ENCODE measurements around the gene ABCC8. TPM values are rescaled to one million over a fixed set of nuclear protein-coding genes. Genes with fewer than 3 reads are reported as not detected.

ABCC8 gene
- total RNA-seq, 1 donor from 2014 or later, result 4.9 TPM

DNA sequence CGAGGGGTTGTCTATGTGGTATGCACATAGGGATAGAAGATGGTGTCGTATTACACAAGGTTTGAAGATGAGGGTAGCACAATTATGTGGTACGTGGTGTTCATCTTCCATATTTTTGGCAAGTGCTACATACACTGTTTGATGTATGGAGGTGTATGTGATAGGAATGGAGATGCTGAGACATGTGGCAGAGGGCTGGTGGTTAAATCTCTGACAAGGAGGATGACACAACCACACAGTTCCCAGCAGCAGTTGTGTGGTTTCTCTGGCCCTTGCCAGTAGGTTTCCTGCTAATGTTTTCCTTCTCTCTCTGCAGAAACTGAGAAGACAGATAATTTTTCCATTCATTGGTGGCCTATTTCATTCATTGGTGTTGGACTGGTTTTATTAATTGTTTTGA, 108.1 kb downstream of the ABCC8 start:
- Histone ChIP-seq H3K36me3 (peaks cover 7% of the 10 kb centered on the region), H3K27ac (no peak overlapping the region), H3K4me3 (no peak overlapping the region), H3K9me3 (peaks cover 49% of the 10 kb centered on the region), H3K4me1 (no peaks in the 10 kb centered on the region), H3K27me3 (ENCODE audit: low read depth) (no peaks in the 10 kb centered on the region)
- DNase-seq (no peak), ATAC-seq (no peak)
- TF ChIP-seq, protein P1, sequence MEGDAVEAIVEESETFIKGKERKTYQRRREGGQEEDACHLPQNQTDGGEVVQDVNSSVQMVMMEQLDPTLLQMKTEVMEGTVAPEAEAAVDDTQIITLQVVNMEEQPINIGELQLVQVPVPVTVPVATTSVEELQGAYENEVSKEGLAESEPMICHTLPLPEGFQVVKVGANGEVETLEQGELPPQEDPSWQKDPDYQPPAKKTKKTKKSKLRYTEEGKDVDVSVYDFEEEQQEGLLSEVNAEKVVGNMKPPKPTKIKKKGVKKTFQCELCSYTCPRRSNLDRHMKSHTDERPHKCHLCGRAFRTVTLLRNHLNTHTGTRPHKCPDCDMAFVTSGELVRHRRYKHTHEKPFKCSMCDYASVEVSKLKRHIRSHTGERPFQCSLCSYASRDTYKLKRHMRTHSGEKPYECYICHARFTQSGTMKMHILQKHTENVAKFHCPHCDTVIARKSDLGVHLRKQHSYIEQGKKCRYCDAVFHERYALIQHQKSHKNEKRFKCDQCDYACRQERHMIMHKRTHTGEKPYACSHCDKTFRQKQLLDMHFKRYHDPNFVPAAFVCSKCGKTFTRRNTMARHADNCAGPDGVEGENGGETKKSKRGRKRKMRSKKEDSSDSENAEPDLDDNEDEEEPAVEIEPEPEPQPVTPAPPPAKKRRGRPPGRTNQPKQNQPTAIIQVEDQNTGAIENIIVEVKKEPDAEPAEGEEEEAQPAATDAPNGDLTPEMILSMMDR (IDR thresholded peaks at IDR 0.05), result no peak
- intact Hi-C loops (cut with DNase I), result no loop called here

DNA sequence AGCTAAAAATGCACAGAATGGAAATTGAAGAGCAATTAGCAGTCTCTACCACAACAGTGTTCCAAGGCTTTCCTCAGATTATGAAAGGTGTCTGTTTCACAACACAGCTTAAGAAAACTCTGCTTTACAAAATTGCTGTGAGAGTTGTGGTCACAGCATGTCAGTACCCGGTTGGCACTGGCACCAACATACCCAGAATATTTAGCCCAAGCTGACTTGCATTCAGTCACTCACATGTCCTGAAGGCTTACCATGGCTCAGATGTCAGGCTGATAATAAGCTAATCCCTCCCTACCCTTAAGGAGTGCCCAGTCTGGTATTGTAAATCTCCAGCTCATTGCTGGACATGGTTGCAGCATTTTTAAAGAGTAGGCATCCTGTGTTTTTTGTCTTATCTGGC, 110.2 kb downstream of the ABCC8 start:
- ATAC-seq (no peak), DNase-seq (no peak)
- TF ChIP-seq, protein P1 (IDR thresholded peaks at IDR 0.05), result no peak
- intact Hi-C loops (cut with DNase I), result no loop called here
- Histone ChIP-seq H3K9me3 (peaks cover 29% of the 10 kb centered on the region), H3K4me1 (no peaks in the 10 kb centered on the region), H3K4me3 (no peak overlapping the region), H3K27me3 (ENCODE audit: low read depth) (no peaks in the 10 kb centered on the region), H3K27ac (no peak overlapping the region), H3K36me3 (peaks cover 7% of the 10 kb centered on the region)

DNA sequence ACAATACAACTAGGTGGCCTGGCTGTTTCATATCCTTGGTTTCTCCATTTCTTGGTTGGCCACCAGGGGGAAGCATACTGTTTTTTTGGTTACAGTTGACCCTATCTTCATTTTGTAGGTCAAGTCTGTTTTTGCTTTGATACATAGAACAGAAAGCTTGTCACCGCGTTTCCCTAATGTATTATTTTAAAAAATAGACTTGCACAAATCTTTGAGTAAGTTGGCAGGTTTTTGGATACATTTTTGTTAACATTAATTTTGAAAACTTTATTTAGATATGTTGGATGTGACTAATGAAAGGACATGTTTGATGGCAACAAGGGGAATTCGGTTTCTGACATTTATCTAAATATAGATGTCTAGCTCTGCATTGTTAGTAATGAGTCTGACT, 122.0 kb downstream of the ABCC8 start:
- no peaks in the 10 kb centered on the region for H3K9me3 ChIP-seq
- no peaks in the 10 kb centered on the region for H3K27me3 ChIP-seq (ENCODE audit: low read depth)
- H3K4me1 ChIP-seq, result peaks cover 17% of the 10 kb centered on the region
- TF ChIP-seq, protein P1 (IDR thresholded peaks at IDR 0.05), result peak; percentile 71
- ATAC-seq, result peak; percentile 57 to 70
- intact Hi-C loops (cut with DNase I), result no loop called here
- no peak for DNase-seq
- no peak overlapping the region for H3K27ac ChIP-seq
- H3K36me3 ChIP-seq, result no peaks in the 10 kb centered on the region
- no peak overlapping the region for H3K4me3 ChIP-seq

DNA sequence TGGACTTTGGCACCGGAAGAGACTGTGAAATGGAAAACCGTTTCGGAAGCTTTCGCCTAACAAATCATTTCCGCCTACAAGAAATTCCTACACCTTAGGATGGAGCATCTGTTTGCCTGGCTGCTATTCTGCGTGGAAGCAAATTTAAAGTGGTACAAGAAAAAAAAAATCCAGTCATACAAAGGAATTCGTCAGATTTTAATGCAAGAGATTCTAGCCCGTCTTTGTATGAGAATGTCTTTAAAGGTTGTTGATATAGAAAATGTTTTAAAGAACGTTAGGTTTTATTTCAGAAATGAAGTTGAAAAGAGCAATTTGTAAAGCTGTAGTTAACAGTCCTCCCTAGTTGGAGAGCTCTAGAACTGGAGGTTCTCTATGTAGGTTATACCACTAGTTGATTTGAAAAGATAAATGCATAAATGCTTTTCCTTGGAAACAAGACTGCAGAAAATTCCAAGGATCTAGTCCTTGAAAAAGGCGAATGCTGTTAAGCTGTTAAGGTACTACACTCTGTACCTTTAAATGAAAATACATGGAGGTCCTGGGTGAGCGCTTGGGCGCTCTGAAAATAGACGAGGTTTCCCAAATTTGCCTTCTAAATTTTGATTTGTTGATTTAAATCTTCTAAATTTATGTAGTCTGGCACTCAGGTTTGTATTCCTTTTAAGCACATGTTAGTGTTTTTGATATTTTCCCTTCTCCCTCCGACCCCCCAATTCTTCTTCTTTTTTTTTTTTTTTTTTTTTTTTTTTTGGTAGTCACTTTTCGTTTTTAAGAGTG, 122.6 kb downstream of the ABCC8 start:
- no peak for ATAC-seq
- Histone ChIP-seq H3K27me3 (ENCODE audit: low read depth) (no peaks in the 10 kb centered on the region), H3K4me3 (peak overlapping the region; percentile 71), H3K27ac (peak overlapping the region; percentile 84), H3K9me3 (no peaks in the 10 kb centered on the region), H3K36me3 (no peaks in the 10 kb centered on the region), H3K4me1 (peaks cover 17% of the 10 kb centered on the region)
- DNase-seq, result no peak
- TF ChIP-seq, protein P1 (IDR thresholded peaks at IDR 0.05), result no peak
- intact Hi-C loops (cut with DNase I), result no loop called here

DNA sequence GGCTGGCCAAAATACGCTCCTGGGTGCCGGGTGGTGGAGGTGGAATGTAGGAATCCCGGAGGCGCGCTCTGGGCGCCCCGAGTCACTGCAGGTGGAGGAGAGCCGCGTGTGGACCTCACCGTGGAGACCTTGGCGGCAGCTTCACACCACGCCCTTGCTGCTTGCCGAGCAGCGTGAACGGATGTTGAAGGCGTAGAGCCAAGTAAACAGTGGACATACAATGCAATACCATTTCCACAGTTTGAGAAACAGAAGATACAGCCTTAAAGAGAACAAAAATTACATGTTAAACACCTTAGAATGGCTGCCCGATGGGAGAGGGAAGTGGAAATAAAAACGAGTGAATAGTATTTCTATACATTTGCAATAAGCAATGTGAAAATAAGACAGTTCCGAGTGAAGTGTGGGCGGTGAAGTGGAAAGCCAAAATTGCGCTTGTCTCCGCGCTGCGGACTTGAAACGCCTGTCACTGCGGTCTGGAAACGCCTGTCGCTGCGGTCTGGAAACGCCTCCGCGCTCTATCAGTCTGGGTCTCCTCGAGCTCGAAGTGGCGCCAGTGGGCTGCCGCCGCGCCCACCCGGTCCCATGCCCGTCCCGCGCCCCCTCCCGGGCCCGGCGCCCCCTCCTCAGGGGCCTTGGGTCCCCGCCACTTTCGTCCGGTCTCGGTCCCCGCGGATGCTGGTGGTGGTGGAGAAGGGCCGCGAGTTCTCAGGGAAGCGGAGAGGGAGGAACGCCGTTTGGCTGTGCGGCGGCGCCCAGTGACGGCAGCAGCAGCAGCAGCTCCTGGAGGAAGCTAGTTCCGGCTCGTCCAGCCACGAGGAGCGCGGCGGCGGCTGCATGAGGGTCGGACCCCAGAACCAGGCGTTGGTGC, 123.5 kb downstream of the ABCC8 start:
- ATAC-seq (peak; percentile 78 to 86), DNase-seq (peak; percentile 83)
- peaks cover 17% of the 10 kb centered on the region for H3K4me1 ChIP-seq
- H3K27me3 ChIP-seq (ENCODE audit: low read depth), result no peaks in the 10 kb centered on the region
- H3K4me3 ChIP-seq, result peak overlapping the region; percentile 71
- intact Hi-C loops (cut with DNase I), result no loop called here
- H3K9me3 ChIP-seq, result no peaks in the 10 kb centered on the region
- TF ChIP-seq, protein P1 (IDR thresholded peaks at IDR 0.05), result no peak
- peak overlapping the region; percentile 84 for H3K27ac ChIP-seq
- H3K36me3 ChIP-seq, result no peaks in the 10 kb centered on the region
